GM10847 (cell line): ENCODE measurements around the gene LBH.

Experiments
- POLR2A ChIP-seq: IDR thresholded peaks from 2 replicates; pipeline ENCODE4 v1.6.1; 2011; ENCODE audit not compliant: insufficient read length; ENCODE audit errors: extremely low read depth

The LBH gene

GRCh38 chr2:30206461-30207430, 24.6 kb upstream of the LBH start:
- TF ChIP-seq POLR2A = no peak

- TF ChIP-seq POLR2A = no peak
These were observed 22.9 kb upstream of the LBH start for GRCh38 chr2:30208453-30208852.

GRCh38 chr2:30209227-30209626, 22.1 kb upstream of the LBH start:
- no peak for TF ChIP-seq POLR2A

GRCh38 chr2:30213326-30213725, 18.0 kb upstream of the LBH start:
- TF ChIP-seq POLR2A = no peak

- TF ChIP-seq POLR2A = no peak
These were observed 17.3 kb upstream of the LBH start for GRCh38 chr2:30213907-30214463.

GRCh38 chr2:30216157-30216556, 15.2 kb upstream of the LBH start:
- TF ChIP-seq POLR2A = no peak

- no peak for TF ChIP-seq POLR2A
These were observed 13.5 kb upstream of the LBH start for GRCh38 chr2:30217644-30218337.

- no peak for TF ChIP-seq POLR2A
These were observed 13.0 kb upstream of the LBH start for GRCh38 chr2:30218338-30218713.

- no peak for TF ChIP-seq POLR2A
These were observed 12.5 kb upstream of the LBH start for GRCh38 chr2:30218814-30219213.

GRCh38 chr2:30219886-30220875, 11.2 kb upstream of the LBH start:
- TF ChIP-seq POLR2A = no peak

- no peak for TF ChIP-seq POLR2A
These were observed 9.8 kb upstream of the LBH start for GRCh38 chr2:30221531-30221930.

- no peak for TF ChIP-seq POLR2A
These were observed 9.3 kb upstream of the LBH start for GRCh38 chr2:30222031-30222430.

- no peak for TF ChIP-seq POLR2A
These were observed 8.5 kb upstream of the LBH start for GRCh38 chr2:30222636-30223360.

GRCh38 chr2:30223413-30223874, 7.9 kb upstream of the LBH start:
- TF ChIP-seq POLR2A = no peak
